ENCODE data around the gene SORCS2.

- TF ChIP-seq CTCF (IDR thresholded peaks at IDR 0.05) (no peak), POLR2AphosphoS5 (IDR thresholded peaks at IDR 0.05) (no peak), EP300 (IDR thresholded peaks at IDR 0.05; ENCODE audit: low read depth) (no peak)
Measured at GRCh38 chr4:7694324-7694723, 502.0 kb downstream of the SORCS2 start.
